ENCODE results near the gene PARD3. TPM values are rescaled to one million over a fixed set of nuclear protein-coding genes. Genes with fewer than 3 reads are reported as not detected.

PARD3 gene
- total RNA-seq, 2 donors from 2014 or later = 41.7 to 48.8 TPM

GRCh38 chr10:34637418-34637911 lies 177.6 kb downstream of the PARD3 start:
- intact Hi-C loops (cut with DNase I) = loop anchor here (5.0 to 10.0 kb wide), 2 partner anchors 1305 to 1443 kb away; partner anchors contain the start of gene NRP1
- Histone ChIP-seq H3K27ac (no peak overlapping the region), H3K4me1 (no peaks in the 10 kb centered on the region), H3K36me3 (no peaks in the 10 kb centered on the region), H3K27me3 (no peaks in the 10 kb centered on the region), H3K9me3 (no peaks in the 10 kb centered on the region), H3K4me3 (no peak overlapping the region), H3K9ac (ENCODE audit: low read depth in 2 of 2, low read length in 2 of 2) (no peak overlapping the region)
- DNase-seq = peak; percentile 72
- peak; percentile 96 for TF ChIP-seq CTCF (IDR thresholded peaks at IDR 0.05)

- H3K4me1 ChIP-seq = no peaks in the 10 kb centered on the region
- H3K9me3 ChIP-seq = no peaks in the 10 kb centered on the region
- no peaks in the 10 kb centered on the region for H3K27me3 ChIP-seq
- intact Hi-C loops (cut with DNase I) = loop anchor here (5.0 to 10.0 kb wide), 2 partner anchors 1303 to 1440 kb away; partner anchors contain the start of gene NRP1
- no peak overlapping the region for H3K4me3 ChIP-seq
- no peak for DNase-seq
- TF ChIP-seq CTCF (IDR thresholded peaks at IDR 0.05) = no peak
- H3K9ac ChIP-seq (ENCODE audit: low read depth in 2 of 2, low read length in 2 of 2) = no peak overlapping the region
- H3K36me3 ChIP-seq = no peaks in the 10 kb centered on the region
- H3K27ac ChIP-seq = no peak overlapping the region
Observed at GRCh38 chr10:34635111-34635510, 180.0 kb downstream of the PARD3 start.

- Histone ChIP-seq H3K27me3 (no peaks in the 10 kb centered on the region), H3K27ac (no peak overlapping the region), H3K9ac (ENCODE audit: low read depth in 2 of 2, low read length in 2 of 2) (no peak overlapping the region), H3K9me3 (no peaks in the 10 kb centered on the region), H3K4me1 (peaks cover 6% of the 10 kb centered on the region), H3K4me3 (no peak overlapping the region), H3K36me3 (no peaks in the 10 kb centered on the region)
- intact Hi-C loops (cut with DNase I) = loop anchor here (5.0 to 10.0 kb wide), 2 partner anchors 106 to 1439 kb away; no protein-coding TSS in a partner anchor
- no peak for DNase-seq
- TF ChIP-seq CTCF (IDR thresholded peaks at IDR 0.05) = no peak
Observed at GRCh38 chr10:34633374-34633773, 181.7 kb downstream of the PARD3 start.

GRCh38 chr10:34629084-34629483 lies 186.0 kb downstream of the PARD3 start:
- DNase-seq = no peak
- Histone ChIP-seq H3K27ac (no peak overlapping the region), H3K9me3 (no peaks in the 10 kb centered on the region), H3K4me3 (no peak overlapping the region), H3K27me3 (no peaks in the 10 kb centered on the region), H3K9ac (ENCODE audit: low read depth in 2 of 2, low read length in 2 of 2) (no peak overlapping the region), H3K36me3 (no peaks in the 10 kb centered on the region), H3K4me1 (peaks cover 6% of the 10 kb centered on the region)
- no peak for TF ChIP-seq CTCF (IDR thresholded peaks at IDR 0.05)
- intact Hi-C loops (cut with DNase I) = no loop called here

- no peaks in the 10 kb centered on the region for H3K36me3 ChIP-seq
- no peak for TF ChIP-seq CTCF (IDR thresholded peaks at IDR 0.05)
- H3K4me1 ChIP-seq = peaks cover 6% of the 10 kb centered on the region
- intact Hi-C loops (cut with DNase I) = no loop called here
- DNase-seq = peak; percentile 84
- no peak overlapping the region for H3K27ac ChIP-seq
- peak overlapping the region in 1 of 2 donors; percentile 30 for H3K9ac ChIP-seq (ENCODE audit: low read depth in 2 of 2, low read length in 2 of 2)
- H3K27me3 ChIP-seq = no peaks in the 10 kb centered on the region
- no peaks in the 10 kb centered on the region for H3K9me3 ChIP-seq
- H3K4me3 ChIP-seq = no peak overlapping the region
Observed at GRCh38 chr10:34628174-34628796, 186.8 kb downstream of the PARD3 start.

Measured in colonic mucosa (tissue), 4 donors.